IPS-18a (cell line): ENCODE measurements around the gene CCDC136.
A peak's percentile ranks its signal among the peaks of the same experiment; 100 is the strongest.

Experiments used
- H3K27ac ChIP-seq: one replicate; pipeline ENCODE4 v1.5.1; 2013; ENCODE audit warnings: low read length
- H3K27me3 ChIP-seq: one replicate; pipeline ENCODE4 v1.6.1; 2013; ENCODE audit warnings: mild to moderate bottlenecking, low read length; ENCODE audit not compliant: control insufficient read depth, insufficient read depth
- H3K36me3 ChIP-seq: one replicate; pipeline ENCODE4 v1.6.1; 2013; ENCODE audit warnings: low read depth, low read length; ENCODE audit not compliant: control insufficient read depth
- H3K4me1 ChIP-seq: one replicate; pipeline ENCODE4 v1.6.1; 2013; ENCODE audit warnings: low read depth, low read length; ENCODE audit not compliant: control insufficient read depth
- H3K4me3 ChIP-seq: one replicate; pipeline ENCODE4 v1.5.1; 2013; ENCODE audit warnings: low read length
- H3K9ac ChIP-seq: one replicate; pipeline ENCODE4 v1.6.1; 2013; ENCODE audit warnings: mild to moderate bottlenecking, low read length, moderate library complexity
- H3K9me3 ChIP-seq: one replicate; pipeline ENCODE4 v1.6.1; 2013; ENCODE audit warnings: low read depth, low read length; ENCODE audit not compliant: control insufficient read depth

The CCDC136 gene

DNA sequence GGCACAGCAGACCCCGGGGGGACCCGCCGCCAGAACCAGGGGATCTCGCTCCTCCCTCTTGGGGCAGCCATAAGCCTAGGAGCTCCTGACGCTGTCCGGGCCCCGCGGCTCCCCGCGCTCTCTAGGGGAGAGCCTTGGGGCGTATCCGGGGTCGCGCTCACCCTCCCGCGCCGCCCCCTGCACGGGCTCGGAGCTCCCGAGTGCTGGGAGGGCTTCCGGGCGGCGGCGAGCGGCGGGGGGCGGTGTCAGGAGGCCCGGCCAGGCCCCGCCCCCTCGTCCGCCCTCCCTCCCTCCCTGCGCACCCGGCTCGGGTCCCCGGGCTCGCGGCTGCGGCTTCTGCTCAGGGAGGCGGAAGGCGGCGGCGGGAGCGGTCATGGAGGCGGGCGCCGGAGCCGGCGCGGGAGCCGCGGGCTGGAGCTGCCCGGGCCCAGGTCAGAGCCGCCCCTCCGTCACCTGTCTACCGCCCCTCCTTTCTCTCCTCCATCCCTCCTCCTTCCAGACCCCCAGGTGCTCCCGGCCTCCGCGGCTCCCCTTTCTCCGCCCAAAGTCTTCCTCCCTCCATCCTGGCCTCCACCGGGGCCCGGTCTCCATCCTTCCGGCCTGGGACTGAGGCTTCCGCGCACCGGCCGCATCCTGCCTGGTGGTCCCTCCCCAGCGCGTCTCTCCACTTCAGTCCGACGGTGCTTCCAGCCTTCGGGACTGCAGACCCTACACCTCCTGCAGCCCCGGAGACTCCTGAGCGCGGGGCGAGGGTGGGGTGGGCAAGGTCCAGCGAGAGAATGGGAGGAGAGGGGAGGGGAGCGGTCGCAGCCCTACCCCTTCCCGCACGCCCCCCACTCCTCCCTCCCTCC is at the start of gene CCDC136:
TSS of gene CCDC136 (plus strand) at position 848 of the 851 bp plus-strand sequence. CDS start 444 bp downstream, outside the sequence.
- Histone ChIP-seq H3K4me1 (peaks cover 22% of the 10 kb centered on the region), H3K36me3 (no peaks in the 10 kb centered on the region), H3K9ac (peak within 1 kb of the TSS; percentile 23), H3K4me3 (peak within 1 kb of the TSS; percentile 63), H3K27me3 (no peaks in the 10 kb centered on the region), H3K9me3 (no peaks in the 10 kb centered on the region), H3K27ac (no peak within 1 kb of the TSS)

- Histone ChIP-seq H3K36me3 (no peaks in the 10 kb centered on the region), H3K4me3 (no peak overlapping the region), H3K9me3 (no peaks in the 10 kb centered on the region), H3K27ac (no peak overlapping the region), H3K4me1 (peaks cover 4% of the 10 kb centered on the region), H3K9ac (no peak overlapping the region), H3K27me3 (peaks cover 9% of the 10 kb centered on the region)
Measured at GRCh38 chr7:128742206-128742605, 49.6 kb upstream of the CCDC136 start.

DNA sequence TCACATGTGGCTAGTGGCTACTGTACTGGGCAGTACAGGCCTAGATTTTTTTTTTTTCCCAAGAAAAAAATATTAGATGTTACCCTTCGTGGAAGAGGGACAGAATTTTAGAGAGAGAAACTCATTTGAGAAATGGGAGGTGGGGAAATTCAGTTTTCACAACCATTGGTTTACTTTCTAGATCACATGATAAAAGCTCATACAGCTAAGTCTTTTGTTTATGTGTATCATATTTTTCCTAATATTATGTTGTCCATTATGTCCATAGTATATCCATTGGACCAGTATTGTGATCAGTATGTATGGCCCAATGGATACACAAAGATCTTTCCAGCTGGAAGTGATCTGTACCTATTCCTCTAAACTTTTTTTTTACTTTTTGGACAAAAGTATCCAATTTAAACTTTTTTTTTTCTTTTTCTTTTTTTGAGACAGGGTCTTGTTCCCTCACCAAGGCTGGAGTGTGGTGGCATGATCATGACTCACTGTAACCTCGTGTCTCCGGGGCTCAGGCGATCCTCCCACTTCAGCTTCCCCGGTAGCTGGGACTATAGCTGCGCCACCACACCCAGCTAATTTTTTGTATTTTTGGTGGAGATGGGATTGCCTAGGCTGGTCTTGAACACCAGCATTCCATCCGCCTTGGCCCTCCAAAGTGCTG is 48.5 kb upstream of the CCDC136 start:
- Histone ChIP-seq H3K36me3 (peaks cover 8% of the 10 kb centered on the region), H3K4me3 (no peak overlapping the region), H3K9me3 (no peaks in the 10 kb centered on the region), H3K27me3 (peaks cover 3% of the 10 kb centered on the region), H3K27ac (no peak overlapping the region), H3K9ac (no peak overlapping the region), H3K4me1 (peaks cover 4% of the 10 kb centered on the region)

GRCh38 chr7:128744366-128744905 is 47.3 kb upstream of the CCDC136 start:
- peaks cover 20% of the 10 kb centered on the region for H3K36me3 ChIP-seq
- H3K9me3 ChIP-seq, result no peaks in the 10 kb centered on the region
- no peak overlapping the region for H3K27ac ChIP-seq
- no peaks in the 10 kb centered on the region for H3K27me3 ChIP-seq
- no peak overlapping the region for H3K4me3 ChIP-seq
- peaks cover 4% of the 10 kb centered on the region for H3K4me1 ChIP-seq
- no peak overlapping the region for H3K9ac ChIP-seq

DNA sequence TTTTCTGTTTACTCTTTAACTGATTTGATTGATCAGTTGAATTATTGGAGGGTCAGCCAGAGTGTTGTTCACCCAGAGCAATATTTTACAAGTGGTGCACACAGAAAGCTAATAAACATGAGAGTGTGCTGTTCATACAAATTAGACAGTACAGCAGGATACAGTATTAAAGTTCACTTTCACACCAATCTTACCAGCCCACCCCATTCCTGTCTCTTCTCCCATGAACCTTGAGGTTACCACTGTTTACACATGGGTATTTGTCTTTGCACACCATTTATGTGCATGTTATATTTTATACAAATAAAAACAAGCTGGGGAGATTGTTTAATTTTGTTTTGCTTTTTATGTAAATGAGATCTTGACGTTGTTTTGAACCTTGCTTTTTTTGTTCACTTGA is 46.1 kb upstream of the CCDC136 start:
- H3K4me3 ChIP-seq, result no peak overlapping the region
- no peaks in the 10 kb centered on the region for H3K4me1 ChIP-seq
- H3K27ac ChIP-seq, result no peak overlapping the region
- H3K27me3 ChIP-seq, result no peaks in the 10 kb centered on the region
- H3K9ac ChIP-seq, result no peak overlapping the region
- H3K36me3 ChIP-seq, result peaks cover 30% of the 10 kb centered on the region
- no peaks in the 10 kb centered on the region for H3K9me3 ChIP-seq

DNA sequence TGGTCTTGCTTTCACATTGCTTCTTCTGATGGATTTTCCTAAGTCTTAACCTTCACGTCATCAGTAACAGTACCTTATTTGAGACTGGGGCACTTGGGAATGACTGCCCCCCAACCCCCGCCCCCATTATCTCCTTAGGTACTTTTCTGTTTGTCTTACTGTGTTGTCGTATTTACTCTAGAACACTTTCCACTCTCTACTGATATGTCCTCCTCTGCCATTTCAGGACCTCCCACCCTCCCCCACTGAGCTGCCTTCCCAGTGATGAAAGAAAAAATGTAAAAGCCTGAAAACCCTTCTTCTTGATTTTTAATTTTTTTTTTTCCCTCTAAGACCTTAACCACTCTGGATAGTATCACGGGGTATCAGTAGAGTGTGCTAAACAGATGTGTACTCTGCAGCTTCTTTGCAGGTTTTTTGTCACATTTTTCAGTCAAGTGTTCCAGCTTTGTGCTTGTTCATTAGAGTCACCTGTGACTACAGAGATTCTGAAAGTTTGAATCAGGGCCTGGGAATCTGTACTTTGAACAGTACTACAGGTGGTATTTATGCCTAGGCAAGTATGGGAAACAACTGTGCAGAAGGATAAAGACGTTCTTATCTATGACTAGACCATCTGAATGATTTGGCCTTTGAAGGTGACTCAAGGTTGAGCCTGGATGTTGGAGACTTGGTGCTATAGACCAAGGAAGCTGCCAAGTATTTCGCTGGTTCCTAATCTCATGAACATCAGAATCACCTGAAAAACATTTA is 44.3 kb upstream of the CCDC136 start:
- peaks cover 39% of the 10 kb centered on the region for H3K36me3 ChIP-seq
- no peak overlapping the region for H3K4me3 ChIP-seq
- H3K4me1 ChIP-seq, result no peaks in the 10 kb centered on the region

DNA sequence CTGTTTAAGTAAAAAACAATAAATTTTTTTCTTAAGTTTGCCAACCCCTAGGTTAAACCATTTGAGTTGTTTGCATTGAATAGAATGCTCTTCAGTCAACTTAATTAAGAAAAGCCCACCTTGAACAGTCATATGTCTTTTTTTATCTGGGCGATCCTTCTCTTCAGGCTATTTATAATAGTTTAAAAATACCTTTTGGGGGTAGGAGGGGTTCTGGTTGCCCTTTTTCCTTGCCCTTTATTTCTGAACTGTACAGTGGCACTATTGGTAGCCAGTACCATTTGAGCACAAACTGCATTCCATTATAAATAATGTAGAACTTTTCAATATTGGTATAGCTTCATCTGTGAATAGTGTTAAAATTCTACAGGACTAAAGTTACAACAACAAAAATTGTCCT is 39.5 kb upstream of the CCDC136 start:
- no peak overlapping the region for H3K4me3 ChIP-seq
- peaks cover 79% of the 10 kb centered on the region for H3K36me3 ChIP-seq
- H3K4me1 ChIP-seq, result no peaks in the 10 kb centered on the region
- H3K9me3 ChIP-seq, result no peaks in the 10 kb centered on the region
- H3K27ac ChIP-seq, result no peak overlapping the region
- no peak overlapping the region for H3K9ac ChIP-seq
- H3K27me3 ChIP-seq, result no peaks in the 10 kb centered on the region

More for the DNA sequence above, 44.3 kb upstream of the CCDC136 start:
- H3K27me3 ChIP-seq, result no peaks in the 10 kb centered on the region
- H3K9ac ChIP-seq, result no peak overlapping the region
- no peak overlapping the region for H3K27ac ChIP-seq
- no peaks in the 10 kb centered on the region for H3K9me3 ChIP-seq

DNA sequence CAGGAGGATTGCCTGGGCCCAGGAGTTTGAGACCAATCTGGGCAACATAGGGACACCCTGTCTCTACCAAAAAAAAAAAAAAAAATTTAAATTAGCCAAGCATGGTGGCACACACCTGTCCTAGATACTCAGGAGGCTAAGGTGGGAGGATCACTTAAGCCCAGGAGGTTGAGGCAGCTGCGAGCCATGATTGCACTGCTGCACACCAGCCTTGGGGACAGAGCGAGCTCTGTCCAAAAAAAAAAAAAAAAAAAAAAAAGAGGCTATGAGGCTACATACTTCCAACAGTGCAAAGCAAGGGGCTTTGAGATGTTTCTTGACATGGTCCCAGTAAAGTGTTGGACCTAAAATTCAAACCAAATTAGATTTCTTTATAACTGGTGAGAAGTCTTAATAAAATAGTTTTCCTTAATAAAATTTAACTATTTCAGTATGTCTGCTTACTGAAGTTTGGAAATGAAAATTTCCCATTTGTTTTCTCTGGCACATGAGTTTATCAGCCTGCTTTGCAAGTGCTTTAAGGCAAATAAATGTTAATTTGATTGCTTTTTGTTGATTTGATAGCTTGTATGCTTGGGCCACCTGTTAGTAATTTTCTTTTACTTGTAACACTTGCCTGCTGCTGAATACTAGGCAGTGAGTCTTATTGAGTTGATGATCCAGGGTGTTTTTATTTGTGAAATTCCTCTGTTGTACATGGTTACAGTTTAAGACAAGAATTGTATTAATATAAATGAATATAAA is 36.5 kb upstream of the CCDC136 start:
- no peaks in the 10 kb centered on the region for H3K4me1 ChIP-seq
- no peak overlapping the region for H3K4me3 ChIP-seq
- H3K27ac ChIP-seq, result no peak overlapping the region
- peaks cover 83% of the 10 kb centered on the region for H3K36me3 ChIP-seq
- no peaks in the 10 kb centered on the region for H3K27me3 ChIP-seq
- H3K9ac ChIP-seq, result no peak overlapping the region
- H3K9me3 ChIP-seq, result no peaks in the 10 kb centered on the region

GRCh38 chr7:128755819-128756476 is 35.8 kb upstream of the CCDC136 start:
- Histone ChIP-seq H3K27me3 (no peaks in the 10 kb centered on the region), H3K9me3 (no peaks in the 10 kb centered on the region), H3K9ac (no peak overlapping the region), H3K4me3 (no peak overlapping the region), H3K36me3 (peaks cover 86% of the 10 kb centered on the region), H3K27ac (no peak overlapping the region), H3K4me1 (no peaks in the 10 kb centered on the region)

DNA sequence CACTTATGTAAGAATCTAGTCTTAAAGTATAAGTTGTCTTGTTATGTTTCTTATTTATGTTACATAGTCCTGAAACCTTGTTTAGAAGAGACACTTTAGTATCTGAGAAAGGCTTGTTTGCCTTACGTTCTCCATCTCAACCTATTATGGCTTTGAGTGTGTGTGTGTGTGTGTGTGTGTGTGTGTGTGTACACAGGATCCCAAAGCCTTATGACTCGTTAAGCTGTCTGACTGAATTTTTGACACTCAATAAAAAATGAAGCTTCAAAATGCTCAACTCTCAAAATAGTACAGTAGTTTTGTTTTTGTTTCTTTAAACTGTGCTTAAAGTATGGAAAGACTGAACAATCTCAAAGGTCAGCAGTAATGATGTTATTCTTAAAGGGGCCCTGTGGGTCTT is 34.6 kb upstream of the CCDC136 start:
- H3K4me3 ChIP-seq, result no peak overlapping the region
- H3K9me3 ChIP-seq, result no peaks in the 10 kb centered on the region
- H3K36me3 ChIP-seq, result peaks cover 88% of the 10 kb centered on the region
- H3K27me3 ChIP-seq, result no peaks in the 10 kb centered on the region
- no peak overlapping the region for H3K9ac ChIP-seq
- H3K27ac ChIP-seq, result no peak overlapping the region
- H3K4me1 ChIP-seq, result no peaks in the 10 kb centered on the region
